Stimulated activated CD8-positive, alpha-beta memory T cell treated with anti-CD3 and anti-CD28 coated beads, Interleukin-7, amount 100 ng/mL, for 48 hours (primary cell): ENCODE data around the gene DCUN1D2.
"Not testable (repeated sequence)": the region's sequence is repeated elsewhere in the genome, so short reads cannot be mapped to it uniquely, and the experiment has no call there.

Source experiments
- DNase-seq, 2 donors: peaks; one replicate each; pipeline ENCODE4 v3.0.0-alpha.2; 2020; ENCODE audit warnings: low read depth in 1 of 2; ENCODE audit errors: extremely low read depth in 1 of 2

Gene DCUN1D2

DNA sequence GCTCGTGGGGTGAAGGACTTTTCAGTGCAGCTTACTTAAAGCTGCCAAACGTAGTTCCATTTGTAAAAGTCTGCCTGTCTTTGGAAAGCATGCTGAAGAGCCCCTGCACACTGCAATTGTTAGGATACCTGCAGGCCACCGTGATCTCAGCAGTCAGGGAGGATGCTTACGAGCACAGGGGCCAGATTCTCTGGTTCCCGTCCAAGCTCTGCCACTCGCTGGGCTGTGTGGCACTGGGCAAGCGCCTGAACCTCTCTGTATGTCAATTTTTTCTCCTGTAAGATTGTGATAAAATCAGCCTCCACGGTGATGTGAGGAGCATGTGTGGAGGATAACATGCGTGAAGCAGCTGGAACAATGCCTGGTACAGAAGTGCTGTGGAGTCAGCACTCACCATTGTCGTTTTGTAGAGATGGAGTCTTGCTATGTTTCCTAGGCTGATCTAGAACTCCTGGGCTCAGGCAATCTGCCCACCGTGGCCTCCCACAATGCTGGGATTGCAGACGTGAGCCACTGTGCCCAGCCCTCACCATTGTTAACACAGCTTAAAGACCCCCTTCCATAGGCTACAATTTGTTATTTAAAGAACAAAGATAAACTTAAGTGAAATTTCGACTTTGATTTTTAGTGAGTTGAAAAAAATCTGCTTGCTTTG is 40.7 kb downstream of the DCUN1D2 start:
- no peak for DNase-seq

DNA sequence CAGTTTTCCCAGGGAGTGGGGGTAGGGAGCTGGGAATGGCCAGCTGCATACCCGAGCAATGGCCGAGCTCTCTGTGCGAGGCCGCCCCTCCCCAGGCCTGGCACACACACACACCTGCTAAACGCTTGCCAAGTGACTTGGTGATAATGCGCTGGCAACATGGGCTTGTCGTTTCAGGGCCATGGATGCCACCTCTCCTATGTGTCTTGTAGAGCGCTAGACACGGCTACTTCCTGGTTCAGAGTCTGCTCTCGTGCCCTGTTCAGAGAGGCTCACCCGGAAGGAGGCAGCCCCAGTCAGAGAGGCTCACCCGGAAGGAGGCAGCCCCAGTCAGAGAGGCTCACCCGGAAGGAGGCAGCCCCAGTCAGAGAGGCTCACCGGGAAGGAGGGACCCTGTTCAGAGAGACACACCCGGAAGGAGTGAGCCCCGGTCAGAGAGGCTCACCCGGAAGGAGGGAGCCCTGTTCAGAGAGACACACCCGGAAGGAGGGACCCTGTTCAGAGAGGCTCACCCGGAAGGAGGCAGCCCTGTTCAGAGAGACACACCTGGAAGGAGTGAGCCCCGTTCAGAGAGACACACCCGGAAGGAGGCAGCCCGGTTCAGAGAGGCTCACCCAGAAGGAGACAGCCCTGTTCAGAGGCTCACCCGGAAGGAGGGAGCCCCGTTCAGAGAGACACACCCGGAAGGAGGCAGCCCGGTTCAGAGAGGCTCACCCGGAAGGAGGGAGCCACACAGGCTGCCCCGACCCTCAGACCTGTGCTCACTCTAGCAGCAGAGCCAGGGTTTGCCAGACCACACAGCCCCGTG is 41.4 kb downstream of the DCUN1D2 start:
- DNase-seq: peak; percentile 4 to 20

DNA sequence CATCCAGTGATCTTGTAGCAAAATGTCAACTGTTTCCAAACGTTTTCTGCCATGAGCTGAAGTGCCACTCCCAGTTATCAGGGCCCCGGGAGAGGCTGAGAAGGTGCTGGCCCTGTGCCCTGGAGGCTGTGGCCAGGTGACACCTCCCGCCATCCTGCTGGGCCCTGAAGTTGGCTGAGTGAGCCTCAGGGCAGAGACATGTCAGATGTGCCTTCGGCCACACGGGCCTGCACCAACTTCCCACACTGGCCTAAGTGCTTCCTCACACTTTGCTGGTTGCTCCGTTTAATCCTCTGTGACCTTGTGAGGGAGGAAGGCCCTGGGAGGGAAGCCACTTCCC is 42.0 kb downstream of the DCUN1D2 start:
- no peak for DNase-seq

DNA sequence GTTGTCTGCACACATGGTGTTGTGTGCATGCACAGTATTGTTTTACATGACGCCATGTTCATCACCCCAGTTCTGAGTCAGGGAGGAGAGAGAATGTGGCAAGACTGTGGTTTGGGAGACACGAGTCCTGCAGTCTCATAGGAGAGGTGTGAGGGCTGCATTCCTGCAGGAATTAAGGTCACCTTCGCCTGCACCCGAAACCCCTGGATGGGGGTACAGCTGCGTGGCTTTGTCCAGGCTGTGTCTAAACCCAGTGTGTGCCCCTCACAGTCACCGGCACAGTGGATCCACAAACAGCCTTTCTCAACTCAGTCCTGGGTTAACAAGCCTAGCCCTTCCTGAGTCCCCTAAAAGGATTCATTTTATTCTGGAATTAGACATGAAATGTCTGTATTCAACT is 42.9 kb downstream of the DCUN1D2 start:
- DNase-seq: no peak

DNA sequence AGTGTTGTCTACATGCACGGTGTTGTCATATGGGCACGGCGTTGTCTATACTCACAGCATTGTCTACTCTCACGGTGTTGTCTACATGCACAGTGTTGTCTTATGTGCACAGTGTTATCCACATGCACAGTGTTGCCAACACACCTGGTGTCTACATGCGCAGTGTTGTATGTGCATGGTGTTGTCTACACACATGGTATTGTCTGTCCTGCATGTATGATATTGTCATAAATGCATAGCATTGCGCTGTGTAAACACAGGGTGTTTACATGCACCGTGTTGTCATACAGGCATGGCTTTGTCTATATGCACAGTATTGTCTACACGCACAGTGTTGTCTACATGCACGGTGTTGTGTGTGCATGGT is 44.0 kb downstream of the DCUN1D2 start:
- no peak for DNase-seq

- DNase-seq: no peak
Measured at GRCh38 chr13:113445791-113446487, 44.6 kb downstream of the DCUN1D2 start.

DNA sequence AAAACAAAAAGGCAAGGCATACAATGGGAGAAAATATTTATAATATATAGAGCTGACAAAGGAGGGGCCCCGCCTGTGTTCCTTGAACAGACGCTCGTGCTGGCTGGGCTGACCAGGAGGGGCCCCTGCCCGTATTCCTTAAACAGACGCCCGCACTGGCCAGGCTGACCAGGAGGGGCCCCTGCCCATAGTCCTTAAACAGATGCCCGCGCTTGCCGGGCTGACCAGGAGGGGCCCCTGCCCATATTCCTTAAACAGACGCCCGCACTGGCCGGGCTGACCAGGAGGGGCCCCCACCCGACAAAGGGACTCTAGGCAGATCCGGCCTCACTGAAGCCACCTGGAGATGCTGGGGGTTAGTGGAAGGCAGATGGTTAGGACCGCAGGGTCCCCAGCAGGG is 46.5 kb downstream of the DCUN1D2 start:
- DNase-seq: no peak

DNA sequence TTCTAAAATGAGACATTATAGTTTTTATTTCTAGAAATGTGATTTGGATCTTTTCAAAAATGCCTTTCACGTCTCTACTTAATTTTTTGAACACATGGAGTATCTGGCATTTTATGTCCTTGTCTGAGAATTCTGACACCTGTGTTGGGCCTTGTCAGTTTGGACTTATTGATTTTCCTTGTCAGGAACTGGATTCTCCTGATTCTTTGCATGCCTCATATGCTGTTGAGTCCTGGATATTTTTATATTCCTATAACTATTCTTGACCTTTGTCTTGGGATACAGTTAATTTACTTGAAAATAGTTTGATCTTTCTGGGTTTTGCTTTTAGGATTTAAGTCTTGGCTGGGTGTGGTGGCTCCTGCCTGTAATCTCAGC is 47.5 kb downstream of the DCUN1D2 start:
- no peak for DNase-seq

DNA sequence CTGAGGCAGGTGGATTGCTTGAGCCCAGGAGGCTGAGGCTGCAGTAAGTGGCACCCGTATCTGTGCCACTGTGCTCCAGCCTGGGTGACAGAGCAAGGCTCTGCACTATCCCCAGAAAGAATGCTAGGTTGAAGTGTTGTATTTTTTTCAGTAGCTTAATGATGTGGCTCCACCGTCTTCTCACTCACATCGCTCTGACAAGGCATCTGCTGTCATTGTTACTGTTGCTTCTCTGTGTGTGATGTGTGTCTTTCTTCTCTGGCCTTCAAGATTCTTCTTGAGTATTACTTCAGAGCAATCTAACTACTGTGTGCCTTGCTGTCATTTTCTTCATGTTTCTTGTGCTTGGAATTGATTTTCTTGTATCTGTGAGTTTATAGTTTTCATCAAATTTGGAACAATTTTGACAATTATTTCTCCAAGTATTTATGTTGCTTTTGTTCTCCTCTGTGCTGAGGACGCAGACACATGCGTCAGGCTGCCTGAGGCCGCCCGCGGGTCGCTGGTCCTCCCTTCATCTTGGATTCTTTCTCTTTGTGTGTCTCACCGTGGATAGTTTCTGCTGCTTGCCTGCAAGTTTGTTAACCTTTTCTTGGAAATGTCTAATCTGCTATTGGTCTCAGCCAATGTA is 48.0 kb downstream of the DCUN1D2 start:
- no peak for DNase-seq

DNA sequence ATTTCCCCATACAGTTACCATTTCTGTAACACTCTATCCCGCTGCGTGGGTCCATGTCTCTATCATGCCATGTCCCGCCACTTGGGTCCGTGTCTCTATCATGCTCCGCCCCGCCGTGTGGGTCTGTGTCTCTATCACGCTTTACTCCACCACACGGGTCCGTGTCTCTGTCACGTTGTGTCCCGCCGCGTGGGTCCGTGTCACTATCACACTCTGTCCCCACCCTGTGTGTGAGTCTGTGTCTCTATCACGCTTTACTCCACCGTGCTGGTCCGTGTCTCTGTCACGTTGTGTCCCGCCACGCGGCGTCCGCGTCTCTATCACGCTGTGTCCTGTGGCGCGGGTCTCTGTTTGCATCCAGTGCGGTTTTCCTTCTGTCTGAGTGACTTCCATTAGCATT is 48.9 kb downstream of the DCUN1D2 start:
- DNase-seq: no peak

DNA sequence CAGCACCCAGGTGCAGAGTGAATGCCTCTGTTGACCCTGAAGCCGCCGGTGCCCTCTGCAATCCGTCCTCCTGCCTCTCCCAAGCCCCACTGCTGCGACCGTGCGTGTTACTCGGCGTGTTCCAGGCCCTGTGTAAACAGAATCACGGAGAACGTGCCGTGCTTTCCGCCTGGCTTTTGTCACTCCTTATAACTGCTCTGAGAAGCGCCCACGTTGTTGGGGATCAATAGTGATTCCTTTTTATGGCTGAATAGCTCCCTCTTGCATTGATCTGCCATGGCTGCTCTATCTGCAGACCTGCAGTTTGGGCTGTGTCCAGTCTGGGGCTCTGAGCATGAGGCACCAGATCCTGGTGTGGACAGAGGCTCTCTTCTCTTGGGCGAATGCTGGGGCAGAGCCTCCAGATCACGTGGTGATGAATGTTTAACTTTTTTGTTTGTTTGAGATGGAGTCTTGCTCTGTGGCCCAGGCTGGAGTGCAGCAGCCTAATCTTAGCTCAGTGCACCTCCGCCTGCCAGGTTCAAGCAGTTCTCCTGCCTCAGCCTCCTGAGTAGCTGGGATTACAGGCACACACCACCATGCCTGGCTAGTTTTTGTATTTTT is 53.0 kb downstream of the DCUN1D2 start:
- no peak for DNase-seq

GRCh38 chr13:113436866-113437265 is 53.6 kb downstream of the DCUN1D2 start:
- DNase-seq: not testable (repeated sequence)

DNA sequence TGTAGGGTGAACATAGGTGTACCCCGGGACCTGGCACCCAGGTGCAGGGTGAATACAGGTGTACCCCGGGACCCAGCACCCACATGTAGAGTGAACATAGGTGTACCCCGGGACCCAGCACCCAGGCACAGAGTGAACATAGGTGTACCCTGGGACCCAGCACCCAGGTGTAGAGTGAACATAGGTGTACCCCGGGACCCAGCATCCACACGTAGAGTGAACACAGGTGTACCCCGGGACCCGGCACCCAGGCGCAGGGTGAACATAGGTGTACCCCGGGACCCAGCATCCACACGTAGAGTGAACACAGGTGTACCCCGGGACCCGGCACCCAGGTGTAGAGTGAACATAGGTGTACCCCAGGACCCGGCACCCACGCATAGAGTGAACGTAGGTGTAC is 54.6 kb downstream of the DCUN1D2 start:
- not testable (repeated sequence) for DNase-seq

DNA sequence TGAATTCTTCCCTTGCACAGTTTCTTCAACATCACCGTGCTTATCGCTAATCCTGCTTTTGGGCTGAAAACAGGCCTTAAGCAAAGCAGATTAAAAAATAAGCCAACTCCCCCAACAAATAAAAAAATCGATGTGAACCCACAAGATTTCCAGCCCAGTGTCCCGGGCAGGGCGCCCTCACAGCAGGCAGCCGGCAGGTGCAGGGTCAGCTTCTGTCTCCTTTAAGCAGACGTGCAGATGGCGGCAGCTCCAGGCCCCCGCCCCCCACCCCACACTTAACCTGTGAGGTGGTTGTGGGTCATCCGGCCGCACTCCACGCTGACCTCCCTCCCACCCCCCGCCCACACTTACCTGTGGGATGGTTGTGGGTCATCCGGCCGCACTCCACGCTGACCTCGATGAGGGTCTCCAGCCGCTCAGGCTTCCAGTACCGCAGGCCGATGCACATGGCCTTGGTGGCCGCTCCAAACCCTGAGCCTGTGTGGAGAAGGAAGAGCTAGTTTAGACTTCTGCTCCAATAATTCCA is 57.1 kb downstream of the DCUN1D2 start:
- no peak for DNase-seq

- DNase-seq: no peak
Measured at GRCh38 chr13:113432506-113433270, 57.8 kb downstream of the DCUN1D2 start.

- no peak for DNase-seq
Measured at GRCh38 chr13:113431171-113431570, 59.3 kb downstream of the DCUN1D2 start.

- DNase-seq: no peak
Measured at GRCh38 chr13:113430378-113431110, 60.0 kb downstream of the DCUN1D2 start.

DNA sequence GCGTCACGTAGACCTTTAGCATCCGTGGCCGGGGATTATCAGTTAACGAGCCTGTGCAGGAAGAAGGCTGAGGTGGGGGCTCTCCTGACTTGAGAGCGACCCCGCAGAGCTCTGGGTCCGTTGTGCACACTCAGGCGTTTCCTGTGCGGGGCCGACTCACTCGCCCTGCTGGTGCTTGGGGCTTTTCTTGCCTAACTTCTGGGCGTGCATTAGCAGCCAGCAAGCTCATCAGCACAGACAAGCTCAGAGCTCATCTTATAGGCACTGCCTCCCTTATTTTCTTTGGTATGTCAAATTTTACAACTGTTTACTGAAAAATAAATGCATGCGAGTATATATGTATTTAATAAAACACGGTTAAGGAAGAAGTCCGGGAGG is 60.9 kb downstream of the DCUN1D2 start:
- DNase-seq: no peak

DNA sequence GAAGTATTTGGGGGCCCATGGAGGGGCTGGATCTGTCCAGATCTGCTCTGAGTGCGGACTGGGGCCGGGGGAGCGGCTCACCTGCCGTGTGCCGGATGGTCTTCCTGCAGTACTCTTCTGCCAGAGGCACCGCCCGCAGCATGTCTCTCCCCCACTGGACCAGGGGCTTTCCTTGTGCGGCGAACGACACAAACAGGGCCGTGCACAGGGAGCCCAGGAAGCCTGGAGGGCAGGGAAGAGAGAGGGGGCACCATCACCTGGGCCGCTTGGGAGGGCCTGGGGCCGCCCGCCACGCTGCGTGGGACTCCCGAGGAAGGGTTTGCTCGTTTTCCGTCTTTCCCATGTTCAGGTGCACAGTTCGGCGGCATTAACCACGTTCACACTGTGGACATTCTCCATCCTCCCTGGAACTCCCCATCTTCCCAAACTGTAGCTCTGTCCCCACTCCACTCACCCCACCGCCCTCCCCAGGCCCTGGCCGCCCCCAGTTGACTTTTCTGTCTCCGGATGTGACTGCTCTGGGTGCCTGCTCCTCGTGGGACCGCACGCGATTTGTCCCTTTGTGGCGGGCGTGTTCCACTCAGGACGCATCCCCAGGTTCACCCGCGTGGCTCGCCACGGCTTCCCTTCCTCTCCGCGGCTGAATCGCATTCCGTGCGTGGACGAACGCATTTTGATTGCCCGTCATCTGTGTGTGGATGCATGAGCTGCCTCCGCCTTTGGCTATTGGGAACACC is 61.5 kb downstream of the DCUN1D2 start:
- no peak for DNase-seq
